Kidney (tissue), 14 donors: ENCODE measurements around the gene ASCL5. TPM values are rescaled to one million over a fixed set of nuclear protein-coding genes. Genes with fewer than 3 reads are reported as not detected.

Experiments used
- DNase-seq, 5 donors: peaks; one replicate each; pipeline ENCODE4 v3.0.0-alpha.2; 2013 to 2020
- FAIRE-seq: peaks from 2 replicates; lab custom pipeline; 2012; peaks lifted over from hg19 to GRCh38; lab: Jason Lieb, UNC
- H3K27ac ChIP-seq, 2 donors: one replicate each; pipeline ENCODE4 v1.7.0; 2013; ENCODE audit warnings: low read depth in 2 of 2, low read length in 2 of 2, inconsistent platforms in 1 of 2
- H3K27me3 ChIP-seq: one replicate; pipeline ENCODE4 v1.7.1; 2013; ENCODE audit warnings: low read length, inconsistent platforms; ENCODE audit not compliant: control insufficient read depth, insufficient read depth
- H3K36me3 ChIP-seq, 3 donors: one replicate each; pipeline versions ENCODE4 v1.7.0 to v1.7.1; 2013; ENCODE audit warnings: low read length in 3 of 3, control low read depth in 1 of 3, inconsistent platforms in 1 of 3; ENCODE audit not compliant: insufficient read depth in 3 of 3, control insufficient read depth in 2 of 3
- H3K4me1 ChIP-seq, 3 donors: one replicate each; pipeline versions ENCODE4 v1.7.0 to v1.7.1; 2013; ENCODE audit warnings: low read length in 3 of 3, inconsistent platforms in 1 of 3, low read depth in 1 of 3; ENCODE audit not compliant: control insufficient read depth in 2 of 3, insufficient read depth in 2 of 3
- H3K4me3 ChIP-seq, 3 donors: one replicate each; pipeline versions ENCODE4 v1.7.0 to v1.8.1; 2013; ENCODE audit warnings: low read length in 3 of 3, control low read depth in 1 of 3, inconsistent platforms in 1 of 3
- H3K9ac ChIP-seq, 3 donors: one replicate each; pipeline versions ENCODE4 v1.7.0 to v1.7.1; 2013; ENCODE audit warnings: low read length in 3 of 3, control low read depth in 1 of 3, inconsistent platforms in 1 of 3
- H3K9me3 ChIP-seq, 3 donors: one replicate each; pipeline versions ENCODE4 v1.7.0 to v1.7.1; 2013; ENCODE audit warnings: low read length in 3 of 3, control low read depth in 1 of 3, inconsistent platforms in 1 of 3; ENCODE audit not compliant: control insufficient read depth in 2 of 3, insufficient read depth in 1 of 3
- intact Hi-C: fragments of 100-400 bp; cut with DNase I; formaldehyde crosslinking; loops from one replicate; pipeline ENCODE4 v1.11.1; 2022
- polyA plus RNA-seq: library from polyadenylated mRNA; stranded (reverse); fragments of 350-450 nt; fragmentation: Illumina TruSeq; extraction: RNeasy Lipid Tissue Mini Kit (QIAGEN cat#74804); gene quantifications from one replicate; pipeline ENCODE4 v1.2.3, GENCODE V29; 2014; ENCODE audit warnings: low read depth, low replicate concordance; ENCODE audit not compliant: insufficient read depth
- total RNA-seq: library from RNA; stranded (reverse); fragmentation: NEBNext Ultra II Directional; extraction: Animal tissue kit (Norgen Biotek cat#: 25700); gene quantifications from one replicate; pipeline ENCODE4 v1.2.1, GENCODE V29; 2021
- TF ChIP-seq, protein P1 (sequence below): IDR thresholded peaks from 3 replicates; pipeline ENCODE4 v1.5.1; 2012; ENCODE audit warnings: mild to moderate bottlenecking, moderate library complexity, borderline replicate concordance; ENCODE audit not compliant: insufficient read depth; ENCODE audit errors: extremely low read depth
- donor health status: control.
- donor health status: control.
- donor health status: control.
- donor health status: control.
- donor health status: control.
- donor health status: DM: yes; HTN: yes; CAD: no.
- donor health status: Normal renal cell carcinoma (clear cell type).

ASCL5 gene
- total and polyA plus RNA-seq, 2 donors from 2014 or later: not detected

DNA sequence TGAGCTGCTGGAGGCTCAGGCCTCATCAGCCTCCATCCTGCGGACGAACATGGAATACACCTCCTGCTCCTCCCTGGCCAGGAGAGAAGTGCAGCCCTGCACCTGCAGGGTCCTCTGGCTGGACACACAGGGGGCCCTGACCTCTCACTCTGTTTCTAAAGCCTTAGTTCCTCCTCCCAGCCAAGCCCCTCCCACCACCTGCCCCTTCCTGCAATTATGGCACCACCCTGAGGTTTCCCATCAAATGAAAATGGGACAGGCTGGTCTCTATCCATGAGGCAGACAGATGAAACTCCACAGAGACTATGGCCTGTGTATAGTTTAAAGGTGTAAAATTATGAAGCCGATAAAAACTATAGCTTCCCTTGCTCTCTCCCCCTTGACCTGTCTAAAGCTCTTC lies 57.3 kb downstream of the ASCL5 start:
- TF ChIP-seq, protein P1, sequence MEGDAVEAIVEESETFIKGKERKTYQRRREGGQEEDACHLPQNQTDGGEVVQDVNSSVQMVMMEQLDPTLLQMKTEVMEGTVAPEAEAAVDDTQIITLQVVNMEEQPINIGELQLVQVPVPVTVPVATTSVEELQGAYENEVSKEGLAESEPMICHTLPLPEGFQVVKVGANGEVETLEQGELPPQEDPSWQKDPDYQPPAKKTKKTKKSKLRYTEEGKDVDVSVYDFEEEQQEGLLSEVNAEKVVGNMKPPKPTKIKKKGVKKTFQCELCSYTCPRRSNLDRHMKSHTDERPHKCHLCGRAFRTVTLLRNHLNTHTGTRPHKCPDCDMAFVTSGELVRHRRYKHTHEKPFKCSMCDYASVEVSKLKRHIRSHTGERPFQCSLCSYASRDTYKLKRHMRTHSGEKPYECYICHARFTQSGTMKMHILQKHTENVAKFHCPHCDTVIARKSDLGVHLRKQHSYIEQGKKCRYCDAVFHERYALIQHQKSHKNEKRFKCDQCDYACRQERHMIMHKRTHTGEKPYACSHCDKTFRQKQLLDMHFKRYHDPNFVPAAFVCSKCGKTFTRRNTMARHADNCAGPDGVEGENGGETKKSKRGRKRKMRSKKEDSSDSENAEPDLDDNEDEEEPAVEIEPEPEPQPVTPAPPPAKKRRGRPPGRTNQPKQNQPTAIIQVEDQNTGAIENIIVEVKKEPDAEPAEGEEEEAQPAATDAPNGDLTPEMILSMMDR: no peak
- no peaks in the 10 kb centered on the region for H3K9me3 ChIP-seq
- DNase-seq (no peak), FAIRE-seq (no peak)
- H3K27ac ChIP-seq: no peak overlapping the region
- H3K27me3 ChIP-seq: no peaks in the 10 kb centered on the region
- H3K4me3 ChIP-seq: no peak overlapping the region
- H3K36me3 ChIP-seq: no peaks in the 10 kb centered on the region
- no peak overlapping the region for H3K9ac ChIP-seq
- intact Hi-C loops: no loop called here
- no peaks in the 10 kb centered on the region for H3K4me1 ChIP-seq

DNA sequence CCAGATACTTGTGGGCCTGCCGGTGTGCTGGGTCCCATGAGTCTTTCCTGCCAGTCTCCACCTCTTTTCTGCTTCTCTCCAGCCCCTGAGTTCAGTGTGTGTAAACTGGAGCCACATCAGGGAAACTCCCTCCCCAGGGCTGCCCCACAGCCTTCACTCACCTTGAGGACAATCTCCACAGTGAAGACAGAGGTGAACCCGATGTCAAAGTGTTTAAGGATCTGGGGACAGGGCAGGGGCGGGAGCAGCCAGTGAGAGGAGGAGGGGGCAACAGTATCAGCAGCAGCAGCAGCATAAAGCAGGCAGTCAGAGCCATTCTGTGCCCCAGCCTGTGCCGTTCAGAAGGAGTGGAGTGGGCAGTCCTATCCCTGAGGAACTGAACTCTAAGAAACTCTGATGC lies 58.0 kb downstream of the ASCL5 start:
- FAIRE-seq (no peak), DNase-seq (peak in 1 of 5 donors; percentile 25)
- no peaks in the 10 kb centered on the region for H3K36me3 ChIP-seq
- H3K9ac ChIP-seq: no peak overlapping the region
- H3K4me3 ChIP-seq: no peak overlapping the region
- intact Hi-C loops: no loop called here
- H3K27ac ChIP-seq: no peak overlapping the region
- TF ChIP-seq, protein P1: no peak
- no peaks in the 10 kb centered on the region for H3K4me1 ChIP-seq
- H3K9me3 ChIP-seq: no peaks in the 10 kb centered on the region
- H3K27me3 ChIP-seq: no peaks in the 10 kb centered on the region

DNA sequence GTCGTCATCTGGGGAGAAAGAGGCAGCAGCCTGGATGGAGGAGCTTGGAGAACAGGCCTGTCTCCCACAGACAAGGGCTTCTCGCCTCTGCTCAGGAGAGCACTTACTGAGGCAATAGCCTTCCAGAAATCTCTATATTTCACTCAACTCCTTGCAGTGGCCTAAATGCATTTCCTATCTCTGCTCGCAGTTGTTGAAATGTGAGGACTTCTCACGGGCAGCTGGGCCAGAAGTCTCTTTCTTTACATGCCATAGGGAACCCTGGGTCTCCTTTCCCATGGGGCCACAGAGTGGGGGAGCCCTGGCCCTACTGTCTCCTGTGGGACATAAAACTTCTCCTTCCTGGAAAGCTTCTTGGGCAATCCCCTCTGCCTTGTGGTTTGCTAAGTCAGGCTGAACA lies 60.0 kb downstream of the ASCL5 start:
- intact Hi-C loops: no loop called here
- Histone ChIP-seq H3K4me3 (no peak overlapping the region), H3K27me3 (no peaks in the 10 kb centered on the region), H3K4me1 (no peaks in the 10 kb centered on the region), H3K27ac (no peak overlapping the region), H3K36me3 (no peaks in the 10 kb centered on the region), H3K9ac (no peak overlapping the region), H3K9me3 (no peaks in the 10 kb centered on the region)
- TF ChIP-seq, protein P1: no peak
- DNase-seq: peak in 1 of 5 donors; percentile 22
- FAIRE-seq: no peak

DNA sequence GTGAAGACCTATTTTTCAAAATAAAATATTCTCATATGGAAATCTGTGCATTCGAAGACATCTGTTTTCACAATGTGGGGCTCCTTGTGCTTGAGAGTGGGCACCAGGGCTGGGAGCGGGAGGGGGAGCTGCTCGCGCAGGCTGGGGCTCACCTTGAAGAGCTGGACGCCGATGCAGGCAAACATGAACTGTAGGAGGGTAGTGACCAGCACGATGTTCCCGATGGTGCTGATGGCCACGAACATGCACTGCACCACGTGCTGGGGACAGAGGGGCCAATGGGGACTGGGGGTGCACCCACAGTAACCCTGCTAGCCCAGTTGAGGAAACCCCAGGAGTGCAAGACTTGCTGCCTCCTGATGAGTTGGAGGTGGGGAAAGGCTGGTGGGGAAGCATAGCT lies 61.3 kb downstream of the ASCL5 start:
- no peak overlapping the region for H3K9ac ChIP-seq
- FAIRE-seq (no peak), DNase-seq (peak in 1 of 5 donors; percentile 40)
- H3K4me1 ChIP-seq: no peaks in the 10 kb centered on the region
- H3K36me3 ChIP-seq: no peaks in the 10 kb centered on the region
- H3K4me3 ChIP-seq: no peak overlapping the region
- TF ChIP-seq, protein P1: no peak
- intact Hi-C loops: no loop called here
- H3K27ac ChIP-seq: no peak overlapping the region
- no peaks in the 10 kb centered on the region for H3K27me3 ChIP-seq
- H3K9me3 ChIP-seq: no peaks in the 10 kb centered on the region
